Liver (tissue), 9 donors: ENCODE measurements around the gene PLK4. TPM values are rescaled to one million over a fixed set of nuclear protein-coding genes. Genes with fewer than 3 reads are reported as not detected.

Experiments used
- DNase-seq: peaks from one replicate; pipeline ENCODE4 v3.0.0-alpha.2; 2017; ENCODE audit warnings: low spot score
- H3K27ac ChIP-seq, 2 donors: one replicate each; pipeline ENCODE4 v1.7.0; 2013; ENCODE audit warnings: inconsistent platforms in 2 of 2, low read length in 2 of 2, control low read depth in 1 of 2, low read depth in 1 of 2, mild to moderate bottlenecking in 1 of 2
- H3K27me3 ChIP-seq, 4 donors: one replicate each; pipeline versions ENCODE4 v1.6.1 to v1.7.0; 2013; ENCODE audit warnings: low read length in 3 of 4, inconsistent platforms in 1 of 4, mild to moderate bottlenecking in 1 of 4, moderate library complexity in 1 of 4; ENCODE audit not compliant: control insufficient read depth in 4 of 4, insufficient read depth in 4 of 4
- H3K36me3 ChIP-seq, 4 donors: one replicate each; pipeline versions ENCODE4 v1.6.1 to v1.7.0; 2013; ENCODE audit warnings: low read length in 3 of 4, mild to moderate bottlenecking in 3 of 4, low read depth in 1 of 4, moderate library complexity in 1 of 4; ENCODE audit not compliant: control insufficient read depth in 4 of 4, insufficient read depth in 3 of 4
- H3K4me1 ChIP-seq, 4 donors: one replicate each; pipeline versions ENCODE4 v1.6.1 to v1.7.0; 2013; ENCODE audit warnings: low read length in 3 of 4, mild to moderate bottlenecking in 3 of 4, moderate library complexity in 1 of 4; ENCODE audit not compliant: control insufficient read depth in 4 of 4, insufficient read depth in 4 of 4
- H3K4me3 ChIP-seq, 3 donors: one replicate each; pipeline versions ENCODE4 v1.6.1 to v1.7.0; 2013; ENCODE audit warnings: low read length in 3 of 3, control low read depth in 1 of 3, low read depth in 1 of 3, mild to moderate bottlenecking in 1 of 3
- H3K9ac ChIP-seq, 2 donors: one replicate each; pipeline ENCODE4 v1.7.0; 2013; ENCODE audit warnings: low read length in 2 of 2, mild to moderate bottlenecking in 2 of 2, moderate library complexity in 2 of 2, control low read depth in 1 of 2, low read depth in 1 of 2
- H3K9me3 ChIP-seq, 4 donors: one replicate each; pipeline versions ENCODE4 v1.6.1 to v1.7.0; 2013; ENCODE audit warnings: low read length in 3 of 4; ENCODE audit not compliant: control insufficient read depth in 4 of 4
- EGR1 ChIP-seq, 2 donors: IDR thresholded peaks; 2 replicates each; pipeline ENCODE4 v1.6.1; 2016 to 2018; ENCODE audit warnings: antibody characterized with exemption in 2 of 2, low read depth in 2 of 2
- FOXA1 ChIP-seq: IDR thresholded peaks from 2 replicates; pipeline ENCODE4 v1.6.1; 2016; ENCODE audit warnings: antibody characterized with exemption
- FOXA2 ChIP-seq: IDR thresholded peaks from 2 replicates; pipeline ENCODE4 v1.6.1; 2016; ENCODE audit warnings: antibody characterized with exemption
- GABPA ChIP-seq, 2 donors: IDR thresholded peaks in 1 of 2; conservative IDR thresholded peaks in 1 of 2; 2 replicates each; pipeline ENCODE4 v1.6.1; 2016; ENCODE audit warnings: antibody characterized with exemption in 2 of 2, mild to moderate bottlenecking in 1 of 2, moderate library complexity in 1 of 2
- HNF4A ChIP-seq, 2 donors: conservative IDR thresholded peaks; 2 replicates each; pipeline ENCODE4 v1.6.1; 2016; ENCODE audit warnings: antibody characterized with exemption in 2 of 2, mild to moderate bottlenecking in 2 of 2
- HNF4G ChIP-seq: IDR thresholded peaks from 2 replicates; pipeline ENCODE4 v1.6.1; 2016; ENCODE audit warnings: antibody characterized with exemption
- JUND ChIP-seq, 2 donors: IDR thresholded peaks; 2 replicates each; pipeline ENCODE4 v1.6.1; 2016; ENCODE audit warnings: antibody characterized with exemption in 2 of 2
- NR2F2 ChIP-seq: IDR thresholded peaks from 2 replicates; pipeline ENCODE4 v1.6.1; 2016; ENCODE audit warnings: antibody characterized with exemption
- RAD21 ChIP-seq, 2 donors: IDR thresholded peaks; 2 replicates each; pipeline ENCODE4 v1.6.1; 2016; ENCODE audit warnings: antibody characterized with exemption in 2 of 2, mild to moderate bottlenecking in 2 of 2
- RXRA ChIP-seq, 2 donors: IDR thresholded peaks; 2 replicates each; pipeline ENCODE4 v1.6.1; 2017 to 2018; ENCODE audit warnings: antibody characterized with exemption in 2 of 2, mild to moderate bottlenecking in 1 of 2
- SP1 ChIP-seq: IDR thresholded peaks from 2 replicates; pipeline ENCODE4 v1.6.1; 2018; ENCODE audit warnings: antibody characterized with exemption, mild to moderate bottlenecking
- TAF1 ChIP-seq: conservative IDR thresholded peaks from 2 replicates; pipeline ENCODE4 v1.6.1; 2016; ENCODE audit warnings: antibody characterized with exemption, mild to moderate bottlenecking
- YY1 ChIP-seq: IDR thresholded peaks from 2 replicates; pipeline ENCODE4 v1.6.1; 2016; ENCODE audit warnings: antibody characterized with exemption, mild to moderate bottlenecking
- WGBS: extraction: QIAGEN DNeasy Blood & Tissue Kit; methylation state at CpG from one replicate; pipeline ENCODE4 v1.1.7; 2013; 5-methylcytosine and 5-hydroxymethylcytosine counted together
- polyA plus RNA-seq, 2 donors: library from polyadenylated mRNA; stranded (reverse) in 1 of 2; unstranded in 1 of 2; fragments of 200-250 nt in 1 of 2; fragments of >200 nt in 1 of 2; fragmentation: Nextera tagmentation in 1 of 2; extraction: Ambion mirVana in 1 of 2; gene quantifications; one replicate each; pipeline versions ENCODE4 v1.2.1 to v1.2.3, GENCODE V29; 2013 to 2015
- total RNA-seq, 2 donors: library from RNA; depleted of rRNA; stranded (reverse); fragments of >200 nt; gene quantifications; one replicate each; pipeline ENCODE4 v1.2.3, GENCODE V29; 2014
- TF ChIP-seq, protein P1 (sequence below): fragments of 150-350 bp; IDR thresholded peaks from 2 replicates; pipeline ENCODE4 v1.5.1; 2017; ENCODE audit warnings: improper control_type of control experiment, low read depth, low read length; ENCODE audit not compliant: missing input control
- TF ChIP-seq, protein P2 (sequence below): IDR thresholded peaks from 2 replicates; pipeline ENCODE4 v1.6.1; 2016; ENCODE audit warnings: antibody characterized with exemption
- TF ChIP-seq, protein P3 (sequence below): IDR thresholded peaks from 2 replicates; pipeline ENCODE4 v1.6.1; 2016; ENCODE audit warnings: antibody characterized with exemption
- TF ChIP-seq, protein P4 (sequence below): IDR thresholded peaks from 2 replicates; pipeline ENCODE4 v1.6.1; 2016; ENCODE audit warnings: antibody characterized with exemption
- donor health status: healthy.
- donor health status: healthy.
- donor health status: healthy.
- donor health status: healthy.
- donor health status: healthy.

The PLK4 gene
- total and polyA plus RNA-seq, 4 donors, result 0.42 to 28.9 (median 0.73) TPM

DNA sequence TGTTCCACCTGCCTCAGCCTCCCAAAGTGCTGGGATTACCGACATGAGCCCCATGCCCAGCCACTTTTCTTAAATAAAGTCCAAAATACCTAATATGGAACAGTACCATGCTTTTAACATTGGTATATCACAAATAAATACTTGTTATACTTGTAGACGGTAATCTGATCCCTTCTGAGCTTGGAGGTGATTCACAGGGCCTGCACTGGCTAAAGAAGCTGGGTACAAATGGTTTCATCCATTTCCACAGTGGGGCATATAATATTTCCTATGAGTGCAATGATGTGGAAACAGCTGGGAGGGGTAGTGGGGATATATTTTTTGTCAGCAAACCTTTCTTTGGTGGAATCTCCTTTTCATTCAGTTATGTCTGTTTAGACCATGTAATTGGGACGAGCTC lies 35.8 kb downstream of the PLK4 start:
- 98% methylated on average over 3 of the region's 3 CpGs for WGBS
- Histone ChIP-seq H3K4me3 (no peak overlapping the region), H3K9me3 (no peaks in the 10 kb centered on the region), H3K36me3 (peaks cover 7 to 17% (median 14%) of the 10 kb centered on the region in 4 donors), H3K4me1 (no peaks in the 10 kb centered on the region), H3K27me3 (no peaks in the 10 kb centered on the region), H3K27ac (no peak overlapping the region), H3K9ac (no peak overlapping the region)
- DNase-seq, result no peak
- TF ChIP-seq HNF4A (conservative IDR thresholded peaks at IDR 0.05) (no peak), FOXA2 (no peak), HNF4G (no peak), TAF1 (no peak), FOXA1 (no peak)
- TF ChIP-seq, protein P1, sequence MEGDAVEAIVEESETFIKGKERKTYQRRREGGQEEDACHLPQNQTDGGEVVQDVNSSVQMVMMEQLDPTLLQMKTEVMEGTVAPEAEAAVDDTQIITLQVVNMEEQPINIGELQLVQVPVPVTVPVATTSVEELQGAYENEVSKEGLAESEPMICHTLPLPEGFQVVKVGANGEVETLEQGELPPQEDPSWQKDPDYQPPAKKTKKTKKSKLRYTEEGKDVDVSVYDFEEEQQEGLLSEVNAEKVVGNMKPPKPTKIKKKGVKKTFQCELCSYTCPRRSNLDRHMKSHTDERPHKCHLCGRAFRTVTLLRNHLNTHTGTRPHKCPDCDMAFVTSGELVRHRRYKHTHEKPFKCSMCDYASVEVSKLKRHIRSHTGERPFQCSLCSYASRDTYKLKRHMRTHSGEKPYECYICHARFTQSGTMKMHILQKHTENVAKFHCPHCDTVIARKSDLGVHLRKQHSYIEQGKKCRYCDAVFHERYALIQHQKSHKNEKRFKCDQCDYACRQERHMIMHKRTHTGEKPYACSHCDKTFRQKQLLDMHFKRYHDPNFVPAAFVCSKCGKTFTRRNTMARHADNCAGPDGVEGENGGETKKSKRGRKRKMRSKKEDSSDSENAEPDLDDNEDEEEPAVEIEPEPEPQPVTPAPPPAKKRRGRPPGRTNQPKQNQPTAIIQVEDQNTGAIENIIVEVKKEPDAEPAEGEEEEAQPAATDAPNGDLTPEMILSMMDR, result no peak
- TF ChIP-seq, protein P2, sequence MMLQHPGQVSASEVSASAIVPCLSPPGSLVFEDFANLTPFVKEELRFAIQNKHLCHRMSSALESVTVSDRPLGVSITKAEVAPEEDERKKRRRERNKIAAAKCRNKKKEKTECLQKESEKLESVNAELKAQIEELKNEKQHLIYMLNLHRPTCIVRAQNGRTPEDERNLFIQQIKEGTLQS, result no peak

DNA sequence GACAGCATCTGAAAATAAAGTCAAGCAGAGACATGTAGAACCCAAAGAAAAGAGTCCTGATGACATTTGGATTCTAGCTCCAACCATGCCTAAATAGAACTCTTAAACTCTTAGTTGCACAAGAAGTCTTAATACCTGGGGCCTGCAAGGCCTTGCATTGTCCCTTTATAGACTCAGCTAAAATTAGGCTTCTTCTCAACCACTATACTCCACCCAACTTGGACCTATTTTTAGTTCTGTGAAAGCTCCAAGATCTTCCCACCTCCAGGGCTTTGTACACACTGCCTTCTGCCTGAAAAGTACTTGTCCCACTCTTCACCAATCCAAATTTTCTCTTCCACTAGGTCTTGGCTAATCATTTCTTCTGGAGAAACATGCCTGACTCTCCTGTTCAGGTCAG lies 36.5 kb downstream of the PLK4 start:
- H3K27me3 ChIP-seq, result no peaks in the 10 kb centered on the region
- no peaks in the 10 kb centered on the region for H3K9me3 ChIP-seq
- TF ChIP-seq, protein P3, sequence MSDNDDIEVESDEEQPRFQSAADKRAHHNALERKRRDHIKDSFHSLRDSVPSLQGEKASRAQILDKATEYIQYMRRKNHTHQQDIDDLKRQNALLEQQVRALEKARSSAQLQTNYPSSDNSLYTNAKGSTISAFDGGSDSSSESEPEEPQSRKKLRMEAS, result no peak
- TF ChIP-seq RXRA (IDR thresholded peaks at IDR 0.05), result no peak
- TF ChIP-seq GABPA (IDR thresholded peaks at IDR 0.05 in 1 of 2, conservative IDR thresholded peaks at IDR 0.05 in 1 of 2), result no peak
- TF ChIP-seq TAF1, result no peak
- TF ChIP-seq, protein P2, result no peak
- TF ChIP-seq EGR1 (IDR thresholded peaks at IDR 0.05; ENCODE audit: low read depth in 2 of 2), result no peak
- TF ChIP-seq FOXA2, result no peak
- TF ChIP-seq RAD21 (IDR thresholded peaks at IDR 0.05), result no peak
- no peak for TF ChIP-seq HNF4A (conservative IDR thresholded peaks at IDR 0.05)
- no peak for TF ChIP-seq SP1
- TF ChIP-seq JUND (IDR thresholded peaks at IDR 0.05), result no peak
- no peak for TF ChIP-seq NR2F2
- no peak overlapping the region for H3K4me3 ChIP-seq
- H3K36me3 ChIP-seq, result peaks cover 7 to 19% (median 15%) of the 10 kb centered on the region in 4 donors
- no peak overlapping the region for H3K9ac ChIP-seq
- no peaks in the 10 kb centered on the region for H3K4me1 ChIP-seq
- H3K27ac ChIP-seq, result no peak overlapping the region
- DNase-seq, result no peak

DNA sequence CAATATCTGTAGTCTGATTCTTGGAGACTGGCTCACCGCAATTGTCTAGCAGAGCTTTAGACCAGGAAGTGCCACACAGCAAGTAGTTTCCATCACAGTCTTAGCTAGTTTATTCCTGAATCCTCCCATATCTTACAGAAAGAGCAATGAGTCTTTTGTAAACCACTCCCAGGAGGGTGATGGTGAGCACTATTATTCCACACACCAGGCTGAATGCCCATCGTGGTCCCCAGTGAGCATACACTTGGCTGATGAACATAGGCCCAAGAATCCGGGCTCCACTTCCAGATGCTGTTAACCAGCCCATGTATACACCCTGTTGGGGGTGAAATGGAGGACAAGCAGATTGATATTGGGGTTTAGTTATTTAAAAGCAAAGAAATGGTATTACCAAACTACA lies 39.8 kb downstream of the PLK4 start:
- no peak overlapping the region for H3K9ac ChIP-seq
- H3K27me3 ChIP-seq, result no peaks in the 10 kb centered on the region
- WGBS, result 100% methylated on average over 3 of the region's 3 CpGs
- no peak overlapping the region for H3K27ac ChIP-seq
- H3K36me3 ChIP-seq, result peaks cover 7 to 19% (median 15%) of the 10 kb centered on the region in 4 donors
- H3K4me3 ChIP-seq, result no peak overlapping the region
- TF ChIP-seq, protein P3, result no peak
- TF ChIP-seq EGR1 (IDR thresholded peaks at IDR 0.05; ENCODE audit: low read depth in 2 of 2) (no peak), RAD21 (IDR thresholded peaks at IDR 0.05) (no peak), GABPA (IDR thresholded peaks at IDR 0.05 in 1 of 2, conservative IDR thresholded peaks at IDR 0.05 in 1 of 2) (no peak), YY1 (no peak), TAF1 (no peak), RXRA (IDR thresholded peaks at IDR 0.05) (no peak), FOXA2 (no peak), SP1 (no peak)
- TF ChIP-seq, protein P4, sequence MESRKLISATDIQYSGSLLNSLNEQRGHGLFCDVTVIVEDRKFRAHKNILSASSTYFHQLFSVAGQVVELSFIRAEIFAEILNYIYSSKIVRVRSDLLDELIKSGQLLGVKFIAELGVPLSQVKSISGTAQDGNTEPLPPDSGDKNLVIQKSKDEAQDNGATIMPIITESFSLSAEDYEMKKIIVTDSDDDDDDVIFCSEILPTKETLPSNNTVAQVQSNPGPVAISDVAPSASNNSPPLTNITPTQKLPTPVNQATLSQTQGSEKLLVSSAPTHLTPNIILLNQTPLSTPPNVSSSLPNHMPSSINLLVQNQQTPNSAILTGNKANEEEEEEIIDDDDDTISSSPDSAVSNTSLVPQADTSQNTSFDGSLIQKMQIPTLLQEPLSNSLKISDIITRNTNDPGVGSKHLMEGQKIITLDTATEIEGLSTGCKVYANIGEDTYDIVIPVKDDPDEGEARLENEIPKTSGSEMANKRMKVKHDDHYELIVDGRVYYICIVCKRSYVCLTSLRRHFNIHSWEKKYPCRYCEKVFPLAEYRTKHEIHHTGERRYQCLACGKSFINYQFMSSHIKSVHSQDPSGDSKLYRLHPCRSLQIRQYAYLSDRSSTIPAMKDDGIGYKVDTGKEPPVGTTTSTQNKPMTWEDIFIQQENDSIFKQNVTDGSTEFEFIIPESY, result no peak
- TF ChIP-seq, protein P1, result no peak
- TF ChIP-seq, protein P2, result no peak
- DNase-seq, result no peak
- no peaks in the 10 kb centered on the region for H3K9me3 ChIP-seq
- no peaks in the 10 kb centered on the region for H3K4me1 ChIP-seq
